BJ (cell line): Measurements from ENCODE around the gene USP33. TPM values are rescaled to one million over a fixed set of nuclear protein-coding genes. Genes with fewer than 3 reads are reported as not detected.

ENCODE experiments used
- CTCF ChIA-PET: fragments of 350-600 bp; formaldehyde crosslinking; extraction: SDS; loops from one replicate; lab custom pipeline; 2021; ENCODE audit warnings: antibody characterized with exemption, inconsistent platforms; lab: Yijun Ruan, JAX
- POLR2A ChIA-PET: fragments of 300-600 bp; sonication (Branson Sonifier 250); formaldehyde crosslinking; extraction: SDS; loops from one replicate; lab custom pipeline; 2021; ENCODE audit warnings: antibody characterized with exemption; lab: Charles Lee
- DNase-seq: peaks from one replicate; pipeline ENCODE4 v3.0.0-alpha.2; 2011; ENCODE audit warnings: low read depth
- H3K27me3 ChIP-seq: 2 replicates; pipeline ENCODE4 v1.6.0; 2011; ENCODE audit warnings: low read length; ENCODE audit not compliant: control insufficient read depth, insufficient read depth
- H3K36me3 ChIP-seq: 2 replicates; pipeline ENCODE4 v1.5.1; 2011; ENCODE audit warnings: low read length; ENCODE audit not compliant: control insufficient read depth, insufficient read depth
- H3K4me3 ChIP-seq: 2 replicates; pipeline ENCODE4 v1.5.1; 2011; ENCODE audit warnings: low read depth, mild to moderate bottlenecking, control low read depth, low read length
- CTCF ChIP-seq: IDR thresholded peaks from 2 replicates; pipeline ENCODE4 v1.5.1; 2011; ENCODE audit warnings: low read depth, mild to moderate bottlenecking, control low read depth, inconsistent platforms, low read length, moderate library complexity; ENCODE audit not compliant: insufficient read depth
- polyA plus RNA-seq: library from polyadenylated mRNA; depleted of rRNA; stranded (reverse); fragments of >200 nt; gene quantifications from 2 replicates; pipeline ENCODE4 v1.2.3, GENCODE V29; 2011

Gene USP33
- polyA plus RNA-seq, 1 experiment = 31.3 TPM

GRCh38 chr1:77661696-77662095 lies 98.0 kb downstream of the USP33 start:
- H3K4me3 ChIP-seq = no peak overlapping the region
- CTCF ChIA-PET = interaction anchor here (1.0 kb wide), 1 partner anchor 16 kb away, joined by 4 read pairs; no protein-coding TSS in a partner anchor
- DNase-seq = no peak
- TF ChIP-seq CTCF = no peak
- POLR2A ChIA-PET = no interaction called here
- no peaks in the 10 kb centered on the region for H3K27me3 ChIP-seq
- no peaks in the 10 kb centered on the region for H3K36me3 ChIP-seq

- CTCF ChIA-PET = no interaction called here
- Histone ChIP-seq H3K27me3 (no peaks in the 10 kb centered on the region), H3K4me3 (no peak overlapping the region), H3K36me3 (no peaks in the 10 kb centered on the region)
- POLR2A ChIA-PET = no interaction called here
- no peak for TF ChIP-seq CTCF
- DNase-seq = no peak
Observed at GRCh38 chr1:77659879-77660593, 99.6 kb downstream of the USP33 start.

GRCh38 chr1:77658271-77658670 lies 101.4 kb downstream of the USP33 start:
- no peaks in the 10 kb centered on the region for H3K27me3 ChIP-seq
- POLR2A ChIA-PET = no interaction called here
- H3K4me3 ChIP-seq = no peak overlapping the region
- CTCF ChIA-PET = no interaction called here
- DNase-seq = no peak
- no peaks in the 10 kb centered on the region for H3K36me3 ChIP-seq
- TF ChIP-seq CTCF = no peak

GRCh38 chr1:77655431-77655974 lies 104.1 kb downstream of the USP33 start:
- no peak for DNase-seq
- CTCF ChIA-PET = interaction anchor here (0.7 to 1.3 kb wide), 4 partner anchors 14 to 487 kb away, joined by 3 read pairs; partner anchors contain the start of gene NEXN
- Histone ChIP-seq H3K36me3 (no peaks in the 10 kb centered on the region), H3K4me3 (no peak overlapping the region), H3K27me3 (no peaks in the 10 kb centered on the region)
- TF ChIP-seq CTCF = no peak
- POLR2A ChIA-PET = no interaction called here

- Histone ChIP-seq H3K27me3 (no peaks in the 10 kb centered on the region), H3K36me3 (no peaks in the 10 kb centered on the region; the same call in 1 of the 2 replicates), H3K4me3 (no peak overlapping the region)
- no peak for DNase-seq
- no peak for TF ChIP-seq CTCF
- CTCF ChIA-PET = interaction anchor here (1.1 kb wide), 1 partner anchor 119 kb away, joined by 6 read pairs; no protein-coding TSS in a partner anchor
- POLR2A ChIA-PET = interaction anchor here (0.7 kb wide), 1 partner anchor 434 kb away, joined by 3 read pairs; no protein-coding TSS in a partner anchor
Observed at GRCh38 chr1:77652970-77653516, 106.6 kb downstream of the USP33 start.
